Hypothalamus (tissue), 51 donors: ENCODE results near the gene UBE2D2.

ENCODE experiments used
- DNase-seq, 51 donors: peaks; one replicate each; lab custom pipeline; 2025; lab: John Stamatoyannopoulos, UW

Gene UBE2D2

DNA sequence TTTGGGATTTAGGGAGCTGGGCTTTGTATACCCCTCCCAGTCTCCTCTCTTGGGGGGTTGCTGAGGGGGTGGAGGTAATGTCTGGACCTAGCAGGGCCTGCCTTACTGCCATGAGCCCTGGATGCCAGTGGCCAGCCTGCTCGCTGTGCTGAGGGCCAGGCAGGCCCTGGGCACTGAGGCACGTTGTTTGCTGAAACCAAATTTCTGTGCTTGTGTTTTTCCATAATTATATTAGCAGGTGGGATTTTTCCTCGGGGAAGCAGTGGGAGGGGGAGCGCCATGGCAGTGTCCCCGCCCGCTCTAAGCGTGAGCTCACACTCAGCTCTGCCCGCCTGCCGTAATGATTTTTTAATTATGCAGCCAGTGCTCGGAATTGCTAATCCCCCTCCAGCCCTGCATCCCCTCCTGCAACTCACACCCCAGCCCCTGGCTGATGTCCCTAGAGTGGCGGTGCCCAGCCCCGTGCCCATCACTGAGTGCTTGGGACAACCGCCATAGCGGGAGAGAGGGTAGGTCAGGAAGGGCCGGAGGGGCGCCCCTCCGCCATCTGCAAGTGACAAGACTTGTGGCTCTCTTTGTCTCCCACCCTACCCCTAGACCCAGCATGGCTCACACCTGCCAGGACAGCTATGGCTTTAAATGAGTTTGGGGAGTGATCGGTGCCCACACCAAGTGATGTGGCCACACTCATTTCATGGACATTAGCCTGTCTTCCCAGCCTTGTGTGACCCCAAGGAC lies 108.0 kb downstream of the UBE2D2 start:
- peak in 3 of 51 donors; percentile 34 to 67 (median 47) for DNase-seq

DNA sequence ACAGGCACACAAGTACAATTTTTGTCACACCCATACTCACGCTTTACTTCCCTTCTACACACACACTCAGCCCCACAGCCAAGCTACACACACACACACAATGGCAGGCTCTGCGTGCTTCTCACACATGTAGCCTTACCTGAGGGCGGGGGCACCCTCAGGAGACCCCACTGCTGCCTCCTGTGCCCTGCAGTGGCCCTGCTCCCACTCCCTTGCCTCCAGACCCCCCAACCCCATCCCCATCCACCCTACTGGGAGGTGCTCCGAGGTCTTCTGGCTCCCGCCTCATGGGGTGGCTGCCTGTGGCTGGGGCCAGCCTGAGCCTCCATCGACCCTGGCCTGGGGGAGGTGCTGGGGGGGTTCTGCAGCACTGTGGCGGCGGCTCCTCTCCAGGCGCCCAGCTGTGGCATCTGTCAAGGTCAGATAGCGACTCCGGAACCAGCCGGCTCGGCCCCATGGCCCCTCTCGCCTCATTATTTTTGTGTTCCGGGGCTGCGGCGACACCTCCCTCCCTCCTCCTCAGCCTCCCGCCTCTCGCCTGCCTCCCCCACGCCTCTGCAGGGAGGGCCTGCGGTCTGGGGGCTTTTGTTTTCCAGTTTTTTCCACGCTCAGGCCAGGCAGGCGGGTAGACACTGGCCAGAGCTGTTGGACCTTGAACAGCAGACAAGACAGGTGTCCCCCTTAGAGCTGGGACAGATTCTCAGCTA lies 108.7 kb downstream of the UBE2D2 start:
- peak in 11 of 51 donors; percentile 25 to 71 (median 45) for DNase-seq

DNA sequence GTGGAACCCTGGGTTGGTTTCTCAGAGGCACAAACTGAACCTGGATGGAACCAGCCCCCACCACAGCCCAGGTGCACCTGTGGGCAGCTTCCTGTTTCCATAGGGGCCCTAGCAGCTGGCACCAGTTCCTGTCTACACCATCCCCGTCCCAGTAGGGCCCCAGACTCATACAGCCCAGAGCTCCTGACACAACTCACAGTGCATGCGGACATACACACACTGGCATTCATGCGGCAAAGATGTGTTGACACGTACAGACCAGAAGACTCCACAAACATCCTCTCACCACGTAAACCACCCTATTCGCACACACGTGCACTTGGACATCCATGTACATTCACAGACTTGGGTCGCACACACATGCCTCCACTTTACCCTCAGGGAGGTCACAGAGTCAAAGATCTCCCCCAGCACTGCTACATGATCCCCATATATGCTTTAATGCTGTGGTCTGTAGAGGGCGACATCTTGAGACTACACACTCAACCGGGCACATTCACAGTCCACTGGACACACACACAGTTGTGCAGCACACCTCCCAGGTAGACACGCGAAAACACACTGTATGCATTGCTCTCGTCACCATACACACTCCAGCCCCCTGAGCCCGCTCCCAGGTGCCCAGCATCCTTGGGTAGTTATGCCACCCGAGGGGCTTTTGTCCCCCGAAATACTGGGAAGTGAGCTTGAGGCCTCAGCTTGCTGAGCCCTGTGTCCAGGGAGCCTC lies 109.4 kb downstream of the UBE2D2 start:
- DNase-seq, result peak in 4 of 51 donors; percentile 46 to 80 (median 66)

DNA sequence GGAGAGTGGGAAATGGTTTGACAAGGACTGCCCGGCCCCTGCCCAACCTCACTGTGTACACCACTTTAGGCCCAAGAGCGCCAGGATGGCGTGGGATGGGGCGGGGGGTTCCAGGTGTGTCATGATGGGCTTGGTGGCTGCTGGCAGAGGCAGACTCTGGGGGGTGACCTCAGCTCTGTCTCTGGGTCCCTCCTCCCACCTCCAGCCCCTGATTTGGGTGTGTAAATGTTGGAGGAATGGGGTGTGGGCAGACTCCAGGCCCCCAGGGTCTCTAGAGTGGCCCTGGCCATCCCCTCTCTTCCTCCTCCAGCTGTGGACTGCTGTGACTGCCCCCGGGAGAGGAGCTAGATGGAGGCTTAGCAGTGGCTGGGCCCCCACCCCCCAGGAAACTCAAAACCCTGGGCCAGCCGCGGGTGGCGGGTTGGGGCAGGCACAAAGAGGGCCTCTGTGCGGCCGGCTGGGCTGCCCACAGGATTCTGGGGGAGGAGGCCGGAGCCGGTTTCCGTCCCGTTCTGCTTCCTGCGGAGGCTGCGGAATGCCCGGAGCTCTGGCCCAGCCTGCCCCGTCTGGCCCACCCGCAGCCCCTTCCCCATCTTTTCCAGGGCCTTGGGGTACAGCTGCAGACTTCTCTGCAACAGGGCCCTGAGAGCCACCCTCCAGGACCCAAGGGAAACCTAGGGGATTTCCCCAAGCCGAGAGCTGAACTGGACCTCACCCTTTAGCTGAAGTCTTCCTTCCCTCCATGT lies 110.1 kb downstream of the UBE2D2 start:
- peak in 45 of 51 donors; percentile 30 to 91 (median 78) for DNase-seq

DNA sequence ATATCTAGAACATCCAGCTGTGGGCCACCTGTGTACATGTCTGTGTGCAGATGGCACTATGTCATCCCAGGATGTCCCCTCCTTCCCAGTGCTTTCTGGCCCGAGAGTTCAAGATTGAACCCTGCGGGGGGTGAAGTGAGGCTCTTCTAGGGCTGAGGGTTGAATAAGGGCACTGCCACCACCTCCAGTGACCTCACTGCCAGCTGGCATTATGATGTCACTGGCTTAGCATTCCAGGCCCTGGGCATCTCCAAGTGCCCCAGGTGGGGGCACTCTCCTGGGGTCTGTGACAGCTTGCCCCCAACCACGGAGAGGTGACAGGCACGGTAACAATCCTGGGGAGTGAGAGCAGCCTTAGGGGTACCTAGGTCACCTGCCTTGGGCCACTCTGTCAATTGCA lies 114.1 kb downstream of the UBE2D2 start:
- peak in 2 of 51 donors; percentile 20 to 40 for DNase-seq

DNA sequence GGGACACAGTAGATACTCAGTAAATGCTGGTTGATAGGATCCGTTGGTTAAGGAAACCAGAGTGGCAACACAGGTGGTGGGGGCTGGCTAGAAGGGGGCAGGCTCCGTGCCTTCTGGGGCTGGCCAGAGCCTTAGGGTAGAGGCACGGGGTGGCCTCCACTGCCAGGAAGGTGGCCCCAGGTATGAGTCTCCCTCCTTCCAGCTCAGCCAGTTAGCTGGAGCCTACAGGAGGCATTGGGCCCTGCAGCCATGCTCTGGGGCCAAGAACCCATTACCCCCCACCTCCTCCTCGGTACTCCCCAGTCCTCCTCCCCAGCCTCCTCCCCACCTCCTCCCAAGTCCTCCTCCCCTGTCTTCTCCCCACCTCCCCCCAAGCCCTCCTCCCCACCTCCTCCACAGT lies 114.7 kb downstream of the UBE2D2 start:
- peak in 1 of 51 donors; percentile 26 for DNase-seq

DNA sequence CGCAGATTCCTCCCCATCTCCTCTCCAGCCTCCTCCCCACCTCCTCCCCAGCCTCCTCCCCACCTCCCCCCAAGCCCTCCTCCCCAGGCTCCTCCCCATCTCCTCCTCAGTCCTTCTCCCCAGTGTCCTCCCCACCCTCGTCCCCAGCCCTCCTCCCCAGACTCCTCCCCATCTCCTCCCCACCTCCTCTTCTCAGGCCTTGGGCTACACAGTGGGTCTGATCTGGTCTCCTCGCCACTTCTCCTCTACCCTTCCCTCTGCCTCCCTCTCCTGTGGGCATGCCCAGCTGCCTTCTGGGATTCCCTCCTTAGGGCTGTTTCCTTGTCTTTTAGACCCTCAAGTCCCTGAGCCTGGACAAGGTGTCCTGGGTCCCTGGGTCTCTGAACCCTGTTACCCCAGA lies 115.3 kb downstream of the UBE2D2 start:
- DNase-seq, result peak in 2 of 51 donors; percentile 56 to 57

DNA sequence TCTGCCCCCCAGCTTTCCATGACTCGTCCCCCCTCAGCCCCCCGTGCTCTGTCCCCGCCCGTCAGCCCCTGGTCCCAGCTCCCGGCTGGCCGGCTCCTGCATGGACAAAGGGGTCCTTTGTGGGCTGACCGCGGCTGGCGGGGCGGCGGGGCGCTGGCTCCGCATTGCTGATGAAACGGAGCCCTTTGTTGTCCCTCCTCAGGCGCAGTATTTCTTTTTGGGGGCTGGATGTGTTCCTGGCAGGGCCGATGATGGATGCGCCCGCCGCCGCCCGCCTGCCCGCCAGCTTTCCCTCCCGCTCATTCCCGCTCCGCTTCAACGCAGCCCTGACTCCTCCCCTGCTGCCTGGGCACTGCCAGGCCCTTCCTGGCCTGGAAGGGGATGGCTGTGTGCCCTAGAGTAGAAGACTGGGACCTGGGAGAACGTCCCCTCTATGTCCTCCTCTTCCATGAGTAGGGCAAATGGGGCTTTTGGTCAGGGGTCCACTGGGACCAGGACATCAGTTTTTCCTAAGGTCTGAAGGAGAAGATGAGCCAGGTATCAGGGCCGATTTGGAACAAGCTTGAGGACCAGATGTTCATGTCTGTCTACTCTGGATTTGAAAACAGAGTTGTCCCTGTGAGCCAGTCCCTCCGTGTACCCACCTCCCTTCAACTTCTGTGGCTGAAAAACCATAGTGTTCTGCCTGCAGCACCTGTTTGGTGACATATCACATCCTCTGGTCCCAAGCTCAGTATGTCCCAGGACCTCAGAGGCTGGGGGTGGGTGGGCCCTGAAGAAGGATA lies 116.0 kb downstream of the UBE2D2 start:
- DNase-seq, result peak in 48 of 51 donors; percentile 44 to 95 (median 88)
